B cell (primary cell): ENCODE data around the gene TTLL10. TPM values are rescaled to one million over a fixed set of nuclear protein-coding genes. Genes with fewer than 3 reads are reported as not detected.

ENCODE experiments used
- ATAC-seq: fragments of 200-7000 bp; cut with Tn5 transposase; one replicate; pipeline ENCODE4 v1.10.0; 2021; ENCODE audit warnings: low read depth, mild to moderate bottlenecking, moderate number of reproducible peaks, moderate library complexity
- CTCF ChIA-PET: fragments of 350-600 bp; sonication (Branson Sonifier 250); formaldehyde crosslinking; loops from one replicate; lab custom pipeline; 2021; ENCODE audit warnings: antibody characterized with exemption, inconsistent platforms; lab: Charles Lee
- POLR2A ChIA-PET: fragments of 350-600 bp; sonication (Branson Sonifier 250); formaldehyde crosslinking; loops from one replicate; lab custom pipeline; 2021; ENCODE audit warnings: antibody characterized with exemption; lab: Charles Lee
- DNase-seq: peaks from one replicate; pipeline ENCODE4 v3.0.0; 2013
- H2AFZ ChIP-seq: 2 replicates; pipeline ENCODE4 v1.6.1; 2012; ENCODE audit warnings: mild to moderate bottlenecking, low read depth, low read length; ENCODE audit not compliant: insufficient read depth, poor library complexity, severe bottlenecking
- H3K27ac ChIP-seq, 2 donors: 1 replicate in 1 of 2; 2 replicates in 1 of 2; pipeline ENCODE4 v1.5.1; 2012 to 2013; ENCODE audit warnings: low read length in 2 of 2, mild to moderate bottlenecking in 2 of 2, moderate library complexity in 1 of 2
- H3K27me3 ChIP-seq, 4 experiments: fragments of 200-600 bp in 1 of 4; sonication (generic) in 1 of 4; replicated peaks in 1 of 4; 1 replicate in 2 of 4; 2 replicates in 2 of 4; pipeline versions ENCODE4 v1.6.1 to v1.7.0; 2013 to 2016; ENCODE audit warnings: low read length in 3 of 4, mild to moderate bottlenecking in 2 of 4, mixed read lengths in 1 of 4, moderate library complexity in 1 of 4; ENCODE audit not compliant: insufficient read depth in 4 of 4, control insufficient read depth in 3 of 4; ENCODE audit errors: control extremely low read depth in 1 of 4
- H3K36me3 ChIP-seq, 2 experiments: replicated peaks in 1 of 2; 1 replicate in 1 of 2; 2 replicates in 1 of 2; pipeline versions ENCODE4 v1.6.1 to v1.7.1; 2013; ENCODE audit warnings: low read length in 1 of 2; ENCODE audit not compliant: insufficient read depth in 2 of 2, control insufficient read depth in 1 of 2; ENCODE audit errors: control extremely low read depth in 1 of 2, extremely low read depth in 1 of 2
- H3K4me1 ChIP-seq, 2 donors: fragments of 200-600 bp in 1 of 2; sonication (generic) in 1 of 2; 1 replicate in 1 of 2; 2 replicates in 1 of 2; pipeline versions ENCODE4 v1.5.1 to v1.6.1; 2013 to 2017; ENCODE audit warnings: low read length in 2 of 2; ENCODE audit not compliant: control insufficient read depth in 2 of 2, insufficient read depth in 2 of 2
- H3K4me2 ChIP-seq: replicated peaks from 2 replicates; pipeline ENCODE3; 2012; ENCODE audit warnings: mild to moderate bottlenecking, low read depth, low read length; ENCODE audit not compliant: poor library complexity, severe bottlenecking
- H3K4me3 ChIP-seq, 5 experiments: fragments of 200-600 bp in 1 of 5; sonication (generic) in 1 of 5; 1 replicate in 3 of 5; 2 replicates in 2 of 5; pipeline versions ENCODE4 v1.5.1 to v1.7.0; 2011 to 2016; ENCODE audit warnings: low read length in 4 of 5, mild to moderate bottlenecking in 4 of 5, low read depth in 2 of 5, control low read depth in 1 of 5, moderate library complexity in 1 of 5; ENCODE audit not compliant: insufficient read depth in 1 of 5; ENCODE audit errors: control extremely low read depth in 1 of 5, extremely low read depth in 1 of 5
- H3K79me2 ChIP-seq: fragments of 200-600 bp; sonication (generic); one replicate; pipeline ENCODE4 v1.6.0; 2016; ENCODE audit warnings: low read length; ENCODE audit not compliant: control insufficient read depth, insufficient read depth
- H3K9ac ChIP-seq: fragments of 200-600 bp; sonication (generic); 2 replicates; pipeline ENCODE4 v1.6.1; 2017; ENCODE audit warnings: mild to moderate bottlenecking, low read length, moderate library complexity
- H3K9me3 ChIP-seq, 3 donors: one replicate each; pipeline versions ENCODE4 v1.6.1 to v1.7.1; 2013; ENCODE audit warnings: low read length in 2 of 3; ENCODE audit not compliant: control insufficient read depth in 2 of 3, insufficient read depth in 1 of 3; ENCODE audit errors: control extremely low read depth in 1 of 3
- H4K20me1 ChIP-seq: 2 replicates; pipeline ENCODE4 v1.6.0; 2012; ENCODE audit warnings: mild to moderate bottlenecking, low read length; ENCODE audit not compliant: insufficient read depth, control insufficient read depth, poor library complexity, severe bottlenecking
- H3K27ac Mint-ChIP-seq: one replicate; pipeline ENCODE4 v1.8.0; 2021; ENCODE audit warnings: mixed read lengths
- H3K27me3 Mint-ChIP-seq: one replicate; pipeline ENCODE4 v1.8.0; 2021; ENCODE audit warnings: mixed read lengths
- H3K4me1 Mint-ChIP-seq: one replicate; pipeline ENCODE4 v1.8.0; 2021; ENCODE audit warnings: mixed read lengths
- H3K4me3 Mint-ChIP-seq: one replicate; pipeline ENCODE4 v1.8.0; 2021; ENCODE audit warnings: mixed read lengths
- H3K9me3 Mint-ChIP-seq: one replicate; pipeline ENCODE4 v1.8.0; 2022; ENCODE audit warnings: mixed read lengths; ENCODE audit not compliant: insufficient read depth
- EZH2 ChIP-seq: IDR thresholded peaks from 2 replicates; pipeline ENCODE4 v1.6.1; 2012; ENCODE audit warnings: borderline replicate concordance, low read depth, mild to moderate bottlenecking, moderate library complexity, low read length; ENCODE audit not compliant: insufficient read depth, poor library complexity, severe bottlenecking
- WGBS: methylation state at CpG from one replicate; pipeline ENCODE4 v1.1.5; 2013; ENCODE audit warnings: missing lambda C conversion rate; ENCODE audit not compliant: insufficient coverage; 5-methylcytosine and 5-hydroxymethylcytosine counted together
- intact Hi-C: fragments of 100-400 bp; cut with micrococcal nuclease; formaldehyde crosslinking; loops from one replicate; pipeline ENCODE4 v1.10.0; 2022
- polyA plus RNA-seq: library from polyadenylated mRNA; depleted of rRNA; stranded (reverse); fragments of >200 nt; gene quantifications from 2 replicates; pipeline ENCODE4 v1.2.3, GENCODE V29; 2012
- total RNA-seq, 2 donors: library from RNA; stranded (reverse); fragments of 120-200 nt in 1 of 2; gene quantifications; 1 replicate in 1 of 2; 2 replicates in 1 of 2; pipeline versions ENCODE4 v1.2.3 to v1.2.4, GENCODE V29; 2013 to 2022
- TF ChIP-seq, protein P1 (sequence below): fragments of 200-600 bp; IDR thresholded peaks from one replicate; pipeline ENCODE4 v1.8.0; 2022; ENCODE audit warnings: antibody characterized with exemption, mild to moderate bottlenecking

The TTLL10 gene
- total and polyA plus RNA-seq, 2 donors (not counting 1 experiment from before 2014, with no cell fraction given), result 0.37 to 0.45 TPM

DNA sequence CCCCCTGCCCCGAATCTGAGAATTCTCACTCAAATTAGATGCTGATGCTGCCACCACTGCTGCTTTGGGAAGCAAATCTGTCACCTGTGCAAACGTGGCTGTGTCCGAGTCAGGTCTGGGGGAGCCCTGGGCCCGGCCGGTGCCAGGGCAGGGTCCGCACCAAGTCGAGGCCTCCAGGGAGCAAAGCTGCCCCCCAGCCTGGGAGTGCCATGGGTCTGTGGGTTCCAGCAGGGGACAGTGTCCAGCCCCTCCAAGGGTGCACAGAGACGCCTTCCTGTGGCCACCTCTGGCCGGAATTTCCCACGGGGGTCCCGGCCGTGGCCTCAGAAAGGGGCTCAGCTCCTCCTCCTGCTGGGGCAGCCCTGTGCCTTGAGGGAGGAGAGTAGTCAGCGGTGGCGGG is 27.7 kb upstream of the TTLL10 start:
- Mint-ChIP-seq H3K9me3 (no peaks in the 10 kb centered on the region), H3K4me3 (peak overlapping the region; percentile 44), H3K27ac (peak overlapping the region; percentile 65), H3K27me3 (no peaks in the 10 kb centered on the region), H3K4me1 (peaks cover 29% of the 10 kb centered on the region)
- Histone ChIP-seq H3K4me3 (no peak overlapping the region), H2AFZ (no peak overlapping the region), H3K79me2 (no peaks in the 10 kb centered on the region), H3K36me3 (no peaks in the 10 kb centered on the region), H3K9ac (no peak overlapping the region), H4K20me1 (no peaks in the 10 kb centered on the region), H3K27me3 (no peaks in the 10 kb centered on the region), H3K9me3 (no peaks in the 10 kb centered on the region), H3K4me2 (no peak overlapping the region), H3K4me1 (peaks cover 33 to 42% of the 10 kb centered on the region in 2 donors), H3K27ac (no peak overlapping the region)
- intact Hi-C loops, result no loop called here
- POLR2A ChIA-PET, result interaction anchor here (0.8 kb wide), 1 partner anchor 11 kb away, joined by 3 read pairs; no protein-coding TSS in a partner anchor
- DNase-seq (no peak), ATAC-seq (no peak)
- WGBS, result 90% methylated on average over 14 of the region's 14 CpGs
- CTCF ChIA-PET, result no interaction called here
- TF ChIP-seq EZH2, result no peak
- TF ChIP-seq, protein P1, sequence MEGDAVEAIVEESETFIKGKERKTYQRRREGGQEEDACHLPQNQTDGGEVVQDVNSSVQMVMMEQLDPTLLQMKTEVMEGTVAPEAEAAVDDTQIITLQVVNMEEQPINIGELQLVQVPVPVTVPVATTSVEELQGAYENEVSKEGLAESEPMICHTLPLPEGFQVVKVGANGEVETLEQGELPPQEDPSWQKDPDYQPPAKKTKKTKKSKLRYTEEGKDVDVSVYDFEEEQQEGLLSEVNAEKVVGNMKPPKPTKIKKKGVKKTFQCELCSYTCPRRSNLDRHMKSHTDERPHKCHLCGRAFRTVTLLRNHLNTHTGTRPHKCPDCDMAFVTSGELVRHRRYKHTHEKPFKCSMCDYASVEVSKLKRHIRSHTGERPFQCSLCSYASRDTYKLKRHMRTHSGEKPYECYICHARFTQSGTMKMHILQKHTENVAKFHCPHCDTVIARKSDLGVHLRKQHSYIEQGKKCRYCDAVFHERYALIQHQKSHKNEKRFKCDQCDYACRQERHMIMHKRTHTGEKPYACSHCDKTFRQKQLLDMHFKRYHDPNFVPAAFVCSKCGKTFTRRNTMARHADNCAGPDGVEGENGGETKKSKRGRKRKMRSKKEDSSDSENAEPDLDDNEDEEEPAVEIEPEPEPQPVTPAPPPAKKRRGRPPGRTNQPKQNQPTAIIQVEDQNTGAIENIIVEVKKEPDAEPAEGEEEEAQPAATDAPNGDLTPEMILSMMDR, result no peak

DNA sequence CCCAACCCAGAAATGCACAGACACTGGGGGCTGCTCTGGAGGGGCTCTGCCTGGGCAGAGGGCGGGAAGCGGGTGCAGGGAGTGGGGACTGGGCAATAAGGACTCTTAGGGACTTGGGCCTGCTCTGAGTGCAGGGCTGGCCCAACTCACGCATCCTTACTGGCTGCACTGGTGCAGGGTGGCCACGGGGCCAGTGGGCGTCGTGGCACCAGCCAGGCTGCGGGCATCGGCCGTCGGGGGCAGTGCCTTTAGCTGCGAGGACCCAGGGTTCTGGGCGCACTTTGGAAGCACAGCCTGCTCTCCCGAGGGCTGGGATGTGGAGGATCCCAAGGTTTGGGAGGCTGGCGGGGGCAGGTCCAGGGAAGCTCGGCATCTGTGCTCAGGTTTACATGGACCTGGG is 27.1 kb upstream of the TTLL10 start:
- Histone ChIP-seq H3K36me3 (no peaks in the 10 kb centered on the region), H3K9ac (no peak overlapping the region), H3K9me3 (no peaks in the 10 kb centered on the region), H3K4me3 (no peak overlapping the region), H3K27me3 (no peaks in the 10 kb centered on the region), H4K20me1 (no peaks in the 10 kb centered on the region), H3K4me2 (no peak overlapping the region), H3K79me2 (no peaks in the 10 kb centered on the region), H2AFZ (no peak overlapping the region), H3K27ac (no peak overlapping the region), H3K4me1 (peaks cover 33 to 40% of the 10 kb centered on the region in 2 donors)
- H3K27ac Mint-ChIP-seq, result peak overlapping the region; percentile 56
- peaks cover 29% of the 10 kb centered on the region for H3K4me1 Mint-ChIP-seq
- TF ChIP-seq, protein P1, result no peak
- POLR2A ChIA-PET, result interaction anchor here (0.8 kb wide), 1 partner anchor 11 kb away, joined by 3 read pairs; no protein-coding TSS in a partner anchor
- H3K9me3 Mint-ChIP-seq, result no peaks in the 10 kb centered on the region
- intact Hi-C loops, result no loop called here
- WGBS, result 97% methylated on average over 15 of the region's 15 CpGs
- ATAC-seq (no peak), DNase-seq (no peak)
- H3K27me3 Mint-ChIP-seq, result no peaks in the 10 kb centered on the region
- no peak overlapping the region for H3K4me3 Mint-ChIP-seq
- CTCF ChIA-PET, result no interaction called here
